Measurements from ENCODE around the gene GINS1.
"Not testable (repeated sequence)": the region's sequence is repeated elsewhere in the genome, so short reads cannot be mapped to it uniquely, and the experiment has no call there.

GINS1 gene

DNA sequence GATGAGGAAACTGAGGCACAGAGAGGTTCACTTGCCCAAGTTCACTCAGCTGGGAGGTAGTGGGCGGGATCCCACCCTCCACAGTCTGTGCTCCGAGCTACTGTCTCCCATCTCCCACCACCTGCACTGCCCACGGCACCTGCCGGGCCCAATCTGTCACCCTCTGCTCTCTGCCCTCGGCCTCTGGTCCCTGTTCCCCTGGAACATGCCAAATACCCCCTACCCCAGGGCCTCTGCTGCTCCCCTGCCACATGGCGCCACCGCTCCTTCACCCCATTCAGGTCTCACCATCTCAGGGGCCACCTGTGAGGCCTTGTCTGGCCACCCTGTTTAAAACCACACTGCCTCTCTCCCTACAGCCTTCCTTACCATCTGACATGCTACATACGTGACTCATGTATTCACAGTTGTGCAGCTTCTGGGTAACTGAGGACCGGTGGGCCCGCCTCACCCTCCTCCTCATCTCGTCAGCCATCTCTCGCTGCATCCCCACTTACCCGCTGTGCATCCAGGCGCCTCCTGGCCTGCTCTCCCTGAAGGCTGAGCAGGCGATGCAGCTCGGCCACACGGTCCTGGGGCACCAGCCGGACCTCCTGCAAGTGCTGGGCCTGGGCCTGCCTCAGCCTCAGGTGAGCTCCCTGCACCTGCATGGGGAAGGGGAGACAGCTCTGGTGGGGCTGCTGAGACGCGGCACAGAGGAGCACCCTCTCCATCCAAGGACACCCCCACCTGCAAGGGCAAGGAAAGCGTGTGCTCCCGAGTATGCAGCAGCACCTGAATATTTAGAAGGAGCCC is 50.6 kb downstream of the GINS1 start:
- DNase-seq = no peak

DNA sequence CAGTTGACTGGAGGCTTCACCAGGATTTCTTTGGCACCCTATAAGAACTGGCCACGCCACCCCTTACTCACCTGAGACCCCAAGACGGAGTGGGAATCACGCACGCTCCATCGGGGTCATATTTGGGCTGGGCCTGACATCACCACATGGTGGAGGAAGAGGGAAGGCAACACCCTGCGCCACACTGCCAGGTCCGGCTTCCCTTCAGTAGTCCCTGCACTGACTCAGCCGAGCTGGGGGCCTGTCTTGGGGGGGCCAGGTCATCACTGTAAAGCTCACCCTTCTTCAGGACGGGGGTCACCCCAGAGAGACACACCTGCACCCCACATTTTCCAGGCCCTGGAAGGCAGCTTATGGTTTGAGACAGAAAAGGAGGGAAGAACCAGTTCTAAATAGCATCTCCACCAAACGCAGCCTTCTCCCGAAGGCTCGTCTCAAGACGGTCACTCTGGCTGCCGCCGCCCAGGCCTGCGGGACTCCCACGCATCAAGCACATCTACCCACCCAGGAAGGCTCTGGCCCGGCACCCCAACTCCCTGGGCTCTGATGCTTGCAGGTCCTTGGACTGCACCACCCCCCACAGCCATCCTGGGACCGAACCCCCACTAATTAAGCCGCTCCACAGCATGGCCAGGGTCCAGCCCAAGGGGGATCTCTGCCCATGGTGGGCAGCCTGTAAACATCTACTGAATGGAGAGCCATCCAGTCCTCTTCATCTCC is 51.8 kb downstream of the GINS1 start:
- DNase-seq = no peak

DNA sequence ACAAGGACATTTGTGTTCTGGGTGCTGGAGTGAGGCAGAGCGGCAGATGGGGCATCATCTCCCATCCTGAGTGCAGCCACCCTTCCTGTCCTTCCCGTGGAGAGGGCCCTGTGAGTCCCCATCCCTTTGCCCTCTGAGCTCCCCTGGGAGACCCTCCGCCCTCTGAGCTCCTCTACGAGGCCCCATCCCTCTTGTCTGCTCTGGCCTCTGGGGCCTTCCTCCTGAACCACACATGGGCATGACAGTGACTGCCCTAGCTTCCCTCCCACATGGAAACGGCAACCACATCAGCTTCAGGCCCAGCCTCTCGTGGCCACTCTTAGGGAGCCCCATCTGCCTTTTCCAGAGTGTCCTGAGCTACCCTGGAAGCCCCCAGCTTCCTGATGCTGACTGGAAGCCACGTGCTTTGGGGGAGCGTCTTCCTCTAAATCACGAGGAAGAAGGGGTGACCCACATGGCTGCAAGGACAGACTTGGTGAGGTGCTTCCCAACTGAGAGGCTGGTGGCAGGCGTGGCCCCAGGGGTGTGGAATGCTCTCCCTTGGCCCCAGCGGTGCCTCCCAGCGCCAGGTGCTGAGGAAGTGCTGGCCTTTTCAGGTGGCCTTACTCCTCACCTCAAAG is 52.6 kb downstream of the GINS1 start:
- no peak for DNase-seq

DNA sequence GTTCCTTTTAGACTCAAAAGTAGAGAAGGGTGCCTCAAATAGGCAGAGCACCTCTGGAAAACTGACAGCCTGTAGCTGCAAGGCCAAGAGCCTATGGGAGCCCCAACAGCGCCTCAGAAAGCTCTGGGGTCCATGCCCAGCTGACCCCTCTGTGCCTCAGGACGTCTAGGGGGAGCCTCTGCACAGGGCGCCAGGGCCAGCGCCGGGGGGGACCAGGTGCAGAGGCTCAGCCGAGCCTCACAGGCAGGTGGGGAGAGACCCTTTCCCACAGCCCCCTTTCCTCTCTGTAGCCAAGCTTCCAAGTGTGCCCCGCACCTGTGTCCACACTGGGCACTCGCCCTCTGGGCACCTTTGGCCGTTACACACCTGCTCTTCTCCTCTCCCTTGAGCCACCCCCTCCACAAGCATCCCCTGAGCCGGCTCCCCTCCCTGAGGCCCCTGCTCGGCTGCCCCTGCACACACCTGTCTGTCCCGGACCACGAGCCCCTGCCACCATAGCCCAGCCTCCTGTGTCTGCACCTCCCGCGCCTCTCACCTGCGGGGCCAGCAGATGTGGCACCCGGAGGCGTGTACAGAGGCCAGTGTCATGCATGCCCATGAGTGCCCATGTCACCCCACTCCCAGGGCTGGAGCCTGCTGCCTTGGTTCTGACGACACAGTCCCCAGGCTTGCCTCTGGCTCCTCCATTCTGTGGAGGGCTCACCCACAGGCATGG is 53.2 kb downstream of the GINS1 start:
- no peak for DNase-seq

DNA sequence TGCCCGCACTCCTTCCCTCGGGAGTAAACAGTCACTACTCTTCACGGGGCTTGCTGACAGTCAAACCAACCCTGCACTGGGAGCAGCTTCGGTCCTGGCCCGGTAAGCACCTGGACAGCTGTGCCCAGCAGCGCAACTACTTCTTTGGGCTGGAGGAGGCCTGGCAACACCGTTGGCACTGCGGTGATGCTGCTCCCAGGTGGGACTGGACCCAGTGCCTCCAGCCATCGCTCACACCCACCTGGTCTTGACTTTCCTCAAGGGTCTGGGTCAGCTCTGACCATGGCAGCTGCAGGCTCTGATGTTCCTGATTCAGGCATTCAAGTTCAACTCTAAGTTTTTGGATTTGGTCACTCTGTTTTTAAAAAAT is 53.8 kb downstream of the GINS1 start:
- DNase-seq = no peak

DNA sequence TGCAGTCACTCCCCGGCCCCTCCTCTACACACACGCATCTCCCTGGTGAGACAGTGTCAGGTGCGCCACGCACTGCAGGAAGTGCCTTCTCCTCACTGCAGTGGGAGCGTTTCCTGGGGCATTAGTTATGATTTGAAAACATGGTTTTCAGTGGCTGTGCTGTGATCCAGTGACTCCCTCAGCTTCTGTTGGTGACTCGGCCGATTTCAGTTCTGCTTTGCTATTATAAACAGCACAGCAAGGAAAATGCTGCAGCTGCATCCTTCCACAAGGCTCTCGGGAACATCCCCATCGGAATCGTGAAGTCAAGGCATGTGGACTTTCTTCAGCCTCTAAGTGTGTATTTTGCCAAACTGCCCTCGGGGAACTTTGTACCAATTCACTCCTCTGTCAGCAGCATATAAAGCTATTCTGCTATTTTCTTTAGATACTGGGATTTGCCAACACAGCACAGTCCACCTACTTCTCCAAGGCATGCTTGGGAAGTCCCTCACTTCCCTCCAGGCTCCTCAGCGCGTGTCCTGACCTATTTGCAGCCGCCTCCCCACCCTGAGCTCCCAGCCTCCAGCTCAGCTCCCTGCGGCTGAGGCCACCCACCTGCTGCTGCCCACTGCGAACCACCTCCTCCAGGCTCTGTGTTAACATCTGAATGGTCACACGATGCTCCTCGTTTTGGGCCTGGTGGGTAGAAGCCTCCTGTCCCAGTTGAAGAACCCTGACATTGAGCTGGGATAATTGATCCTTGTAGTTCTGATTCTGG is 54.5 kb downstream of the GINS1 start:
- no peak for DNase-seq

DNA sequence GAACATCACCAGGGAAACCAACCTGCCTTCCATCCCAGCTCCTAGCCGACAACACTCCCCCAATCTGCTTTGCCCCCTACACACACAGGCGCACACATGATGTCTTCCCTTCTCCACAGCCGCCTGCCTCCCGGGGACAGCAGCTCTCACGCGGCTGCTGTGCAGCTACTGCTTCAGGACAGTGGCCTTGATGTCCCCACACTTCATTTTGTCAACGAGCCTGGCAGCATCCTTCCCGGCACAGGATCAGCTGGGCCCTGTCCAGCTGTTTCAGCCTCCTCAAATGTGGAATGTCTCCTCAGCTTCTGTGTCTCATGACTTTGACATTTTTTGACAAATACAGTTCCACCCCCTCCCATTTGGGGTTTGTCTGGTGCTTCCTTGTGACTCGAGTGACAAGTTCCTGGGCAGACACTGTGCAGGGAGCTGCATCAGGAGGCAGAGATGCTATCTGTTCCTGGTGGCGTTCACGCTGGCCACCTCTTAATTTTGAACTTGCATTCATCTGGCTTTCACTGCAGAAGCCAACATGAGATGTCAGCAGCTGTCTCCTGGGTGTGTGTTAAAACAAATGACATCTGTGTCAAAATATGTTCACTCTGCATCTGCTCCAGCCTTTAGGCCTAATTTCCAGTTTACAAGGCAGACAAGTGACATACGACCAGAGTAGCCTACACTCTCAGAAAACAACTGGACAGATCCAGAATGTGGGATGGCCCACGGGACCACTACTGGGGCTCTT is 57.2 kb downstream of the GINS1 start:
- no peak for DNase-seq

DNA sequence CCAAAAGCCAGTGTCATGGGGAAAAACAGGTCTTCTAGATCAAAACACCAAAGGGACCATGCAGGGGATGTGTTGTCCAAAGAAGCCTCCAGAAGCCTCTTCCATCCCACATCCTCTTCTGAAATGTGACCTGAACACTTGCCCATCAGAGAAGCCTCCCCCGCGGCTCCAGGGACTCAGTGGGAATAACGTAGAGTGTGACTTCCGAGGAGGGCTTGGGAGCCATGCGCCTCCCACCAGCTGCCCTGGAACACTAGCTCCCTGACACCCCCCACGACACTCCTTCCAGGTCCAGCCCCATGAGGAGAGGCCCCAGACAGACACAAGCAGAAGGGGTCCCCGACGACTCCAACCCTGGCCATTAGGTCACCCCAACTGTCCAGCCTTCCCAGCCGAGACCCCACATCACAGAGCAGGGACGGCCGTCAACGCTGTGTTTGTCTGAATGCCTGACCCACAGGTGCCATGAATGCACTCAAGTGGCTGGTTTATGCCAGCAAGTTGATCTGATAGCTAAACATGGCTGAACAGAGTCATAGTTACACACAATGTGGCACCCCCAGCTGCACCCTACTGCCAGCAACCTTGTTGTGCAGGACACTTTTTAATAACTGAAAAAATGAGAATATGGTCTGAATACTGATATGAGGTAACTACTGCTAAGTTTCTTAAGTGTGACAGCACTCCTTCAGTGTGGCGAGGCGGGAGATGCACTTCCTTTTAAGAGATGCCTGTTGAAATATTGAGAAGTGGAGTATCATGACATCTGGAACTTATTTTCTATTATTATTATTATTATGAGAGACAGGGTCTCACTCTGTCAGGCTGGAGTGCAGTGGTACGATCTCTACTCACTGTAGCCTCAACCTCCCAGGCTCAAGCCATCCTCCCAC is 58.0 kb downstream of the GINS1 start:
- no peak for DNase-seq

DNA sequence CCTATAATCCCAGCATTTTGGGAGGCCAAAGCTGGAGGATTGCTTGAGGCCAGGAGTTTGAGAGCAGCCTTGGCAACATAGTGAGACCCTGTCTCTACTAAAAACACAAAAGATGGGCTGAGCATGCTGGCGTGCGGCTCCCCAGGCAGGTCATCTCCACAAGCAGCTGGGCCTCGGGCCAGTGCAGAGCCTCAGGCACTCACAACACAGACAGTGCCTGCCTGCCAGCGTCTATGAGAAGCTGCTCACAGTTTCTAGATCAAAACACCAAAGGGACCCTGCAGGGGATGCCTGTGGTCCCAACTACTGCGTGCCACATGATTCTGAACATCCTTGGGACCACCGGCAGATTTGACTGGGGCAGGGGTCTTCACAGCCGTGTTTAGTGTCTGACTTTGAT is 59.4 kb downstream of the GINS1 start:
- DNase-seq = no peak

DNA sequence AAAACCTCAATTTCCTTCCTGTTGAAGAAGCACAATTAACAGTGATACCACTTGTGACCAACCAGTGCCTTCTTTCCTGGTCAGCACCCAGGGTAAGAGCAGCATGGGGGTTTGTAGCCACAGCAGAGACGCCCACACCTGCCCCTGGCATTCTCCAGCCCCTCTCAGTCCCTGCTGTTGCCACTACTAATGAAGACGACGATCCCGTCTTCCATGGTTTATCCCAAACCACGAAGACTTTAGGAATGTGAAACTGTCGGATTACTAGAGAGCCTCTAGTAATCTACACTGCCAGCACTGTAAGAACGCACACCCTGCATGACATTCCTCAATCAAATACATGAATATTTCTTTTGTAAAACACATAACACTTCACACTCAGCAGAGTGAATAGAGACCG is 60.0 kb downstream of the GINS1 start:
- no peak for DNase-seq

DNA sequence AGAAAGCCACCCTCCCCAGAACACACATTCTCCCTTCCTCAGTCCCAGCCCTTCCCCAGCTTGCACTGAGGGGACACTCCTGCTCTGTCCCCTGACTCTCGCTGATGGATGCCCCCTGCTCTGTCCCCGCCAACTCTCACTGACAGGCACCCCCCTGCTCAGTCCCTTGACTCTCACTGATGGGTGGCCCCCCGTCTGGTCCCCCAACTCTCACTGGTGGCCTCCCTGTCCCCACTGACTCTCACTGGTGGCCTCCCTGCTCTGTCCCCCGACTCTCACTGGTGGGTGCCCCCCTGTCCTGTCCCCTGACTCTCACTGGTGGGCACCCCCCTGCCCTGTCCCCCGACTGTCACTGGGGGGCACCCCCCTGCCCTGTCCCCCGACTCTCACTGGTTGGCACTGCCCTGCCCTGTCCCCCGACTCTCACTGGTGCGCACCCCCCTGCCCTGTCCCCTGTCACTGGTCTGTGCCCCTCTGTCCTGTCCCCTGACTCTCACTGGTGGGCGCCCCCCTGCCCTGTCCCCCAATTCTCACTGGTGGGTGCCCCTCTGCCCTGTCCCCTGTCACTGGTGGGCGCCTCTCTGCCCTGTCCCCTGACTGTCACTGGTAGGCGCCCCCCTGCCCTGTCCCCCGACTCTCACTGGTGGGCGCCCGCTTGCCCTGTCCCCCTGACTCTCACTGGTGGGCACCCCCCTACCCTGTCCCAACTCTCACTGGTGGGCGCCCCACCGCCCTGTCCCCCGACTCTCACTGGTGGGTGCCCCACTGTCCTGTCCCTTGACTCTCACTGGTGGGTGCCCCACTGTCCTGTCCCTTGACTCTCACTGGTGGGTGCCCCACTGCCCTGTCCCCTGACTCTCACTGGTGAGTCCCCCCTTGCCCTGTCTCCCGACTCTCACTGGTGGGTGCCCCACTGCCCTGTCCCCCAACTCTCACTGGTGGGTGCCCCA is 60.9 kb downstream of the GINS1 start:
- no peak for DNase-seq

DNA sequence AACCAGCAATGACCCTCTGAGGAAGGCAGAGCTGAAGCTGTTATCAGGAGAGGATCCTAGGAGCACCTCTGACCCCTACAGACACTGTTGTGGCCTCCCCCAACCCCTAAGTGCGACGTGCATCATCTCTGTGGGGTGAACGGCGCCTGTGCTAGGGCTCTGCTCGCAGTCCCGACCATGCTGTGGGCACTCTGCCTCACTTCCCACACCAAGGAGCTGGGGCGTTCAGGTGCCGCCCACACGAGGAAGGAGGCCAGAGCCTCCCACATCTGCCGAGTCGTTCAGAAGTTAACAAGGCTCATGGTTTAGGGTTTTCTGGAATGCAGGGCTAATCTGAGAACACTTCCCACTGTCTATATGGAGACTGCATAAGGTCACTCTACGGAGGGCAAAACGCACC is 62.1 kb downstream of the GINS1 start:
- DNase-seq = no peak

DNA sequence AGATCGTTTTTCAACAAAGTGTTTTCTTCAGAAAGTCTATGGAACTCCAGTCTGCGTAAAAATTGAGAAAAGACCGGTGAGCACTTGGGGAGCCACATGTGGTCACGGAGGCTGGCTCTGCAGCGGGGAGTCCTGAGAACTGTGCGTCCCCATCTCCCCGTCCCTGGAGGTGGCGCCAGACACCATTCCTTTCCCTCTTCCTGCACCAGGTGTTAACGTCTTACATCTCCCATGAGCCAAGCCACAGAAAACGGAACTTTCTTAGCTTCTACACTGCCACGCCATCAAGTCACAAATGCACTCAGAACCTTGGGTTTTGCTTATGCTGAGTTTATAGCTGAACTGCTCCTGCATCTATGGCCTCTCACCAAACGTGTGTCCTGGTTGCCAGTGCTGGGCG is 62.6 kb downstream of the GINS1 start:
- DNase-seq = peak; percentile 29

DNA sequence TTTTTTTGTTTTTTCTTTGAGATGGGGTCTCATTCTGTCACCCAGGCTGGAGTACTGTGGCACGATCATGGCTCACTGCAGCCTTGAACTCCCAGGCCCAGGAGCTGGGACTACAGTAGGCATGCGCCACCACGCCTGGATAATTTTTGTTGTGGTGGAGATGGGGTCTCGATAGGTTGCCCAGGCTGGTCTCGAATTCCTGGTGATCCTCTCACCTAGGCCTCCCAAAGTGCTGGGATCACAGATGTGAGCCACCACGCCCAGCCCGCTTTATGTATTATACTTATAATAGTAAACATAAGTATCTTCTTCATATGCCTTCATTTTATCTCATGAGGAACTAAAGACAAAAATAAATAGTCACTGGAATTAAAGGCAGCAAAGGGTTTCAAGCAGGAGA is 63.5 kb downstream of the GINS1 start:
- no peak for DNase-seq

DNA sequence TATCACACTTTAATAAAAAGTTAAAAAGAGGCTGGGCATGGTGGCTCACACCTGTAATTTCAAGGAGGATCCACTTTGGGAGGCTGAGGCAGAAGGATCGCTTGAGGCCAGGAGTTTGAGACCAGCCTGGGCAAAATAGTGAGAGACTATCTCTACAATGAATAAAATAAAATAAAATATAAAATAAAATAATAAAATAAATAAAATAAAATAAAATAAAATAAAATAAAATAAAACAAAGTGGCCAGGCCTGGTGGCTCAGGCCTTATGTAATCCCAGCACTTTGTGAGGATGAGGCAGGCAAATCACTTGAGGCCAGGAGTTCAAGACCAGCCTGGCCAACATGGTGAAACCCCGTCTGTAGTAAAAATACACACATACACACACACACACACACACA is 65.8 kb downstream of the GINS1 start:
- not testable (repeated sequence) for DNase-seq

DNA sequence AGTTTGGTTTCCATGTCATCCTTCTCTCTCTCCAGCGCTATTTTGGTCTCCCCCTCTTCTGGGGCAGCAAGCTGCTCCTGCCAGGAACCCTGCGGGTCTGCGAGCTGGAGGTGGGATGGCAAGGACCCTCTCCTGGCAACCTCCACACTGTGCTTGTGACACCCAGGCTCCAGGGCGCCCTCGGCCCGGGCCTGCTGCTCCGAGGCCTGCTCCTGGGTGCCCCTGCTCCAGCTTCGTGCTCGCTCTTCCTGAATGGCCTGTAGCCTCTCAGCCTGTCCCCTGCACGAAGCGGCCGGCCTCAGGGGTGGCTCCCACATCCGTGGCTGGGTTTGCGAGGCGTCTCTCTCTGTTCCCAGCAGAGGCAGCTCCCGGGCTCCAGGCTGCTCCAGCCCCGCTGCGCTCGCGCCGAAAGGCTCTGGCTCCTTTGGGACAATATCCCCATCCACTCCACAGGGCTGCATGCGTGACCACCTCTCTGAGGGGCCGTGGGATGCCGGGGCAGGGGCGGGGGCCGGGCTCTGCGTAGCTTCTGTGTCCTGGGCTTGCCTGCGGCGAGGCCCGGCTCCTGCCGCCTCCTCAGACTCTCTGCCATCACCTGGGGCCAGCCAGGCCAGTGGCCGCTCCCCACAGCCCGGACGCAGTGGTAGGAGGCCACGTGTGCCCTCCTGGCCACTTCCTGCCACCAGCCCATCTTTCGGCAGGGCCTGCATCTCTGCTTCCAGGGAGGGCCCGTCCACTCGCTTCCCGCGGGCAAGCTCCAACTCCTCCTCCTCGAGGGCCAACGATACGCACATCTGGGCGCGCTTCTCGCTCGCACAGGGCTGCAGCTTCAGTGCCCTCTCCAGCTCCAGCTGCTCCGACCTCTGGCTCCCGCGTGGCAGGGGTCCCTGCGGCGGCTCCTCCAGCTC is 68.9 kb downstream of the GINS1 start:
- no peak for DNase-seq

DNA sequence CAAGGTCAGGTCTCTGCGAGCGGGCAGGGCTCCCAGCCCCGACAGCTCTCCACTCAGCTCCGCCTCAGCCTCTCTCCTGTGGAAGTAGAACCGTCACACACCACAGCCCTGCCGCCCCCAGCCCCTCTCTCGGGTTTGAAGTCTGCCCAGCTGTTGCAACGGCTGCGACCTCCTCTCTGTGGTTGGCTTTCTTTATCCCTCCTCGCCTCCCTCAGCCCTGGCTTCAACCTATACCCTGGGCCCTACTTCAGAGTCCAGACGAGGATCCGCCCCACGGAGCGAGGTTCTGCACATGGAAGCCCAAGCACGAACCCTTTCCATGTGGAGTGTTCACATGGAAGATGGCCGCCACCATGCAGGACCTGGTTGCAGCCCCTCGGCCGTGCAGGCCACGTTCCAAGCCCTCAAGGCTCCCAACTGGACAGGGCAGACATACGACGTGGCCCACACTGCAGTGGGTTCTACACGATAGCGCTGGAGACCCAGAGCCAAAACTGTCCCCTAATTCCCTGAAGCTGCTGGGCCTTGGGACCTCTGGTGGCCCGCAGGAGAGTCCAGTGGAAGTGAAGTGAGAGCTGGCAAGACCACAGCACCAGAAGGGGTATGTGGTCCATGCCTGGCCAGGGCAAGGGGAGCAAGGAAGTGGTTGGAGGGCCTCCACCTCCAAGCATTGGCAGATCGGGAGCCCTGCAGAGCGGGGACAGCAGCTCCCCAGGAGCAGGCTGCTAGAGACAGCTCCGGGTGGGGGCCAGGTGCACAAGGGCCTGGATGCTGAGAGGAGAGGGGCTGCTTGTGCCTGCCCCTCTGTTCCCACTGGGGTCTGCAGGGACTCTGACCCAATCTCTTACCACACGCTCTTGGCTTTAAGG is 69.8 kb downstream of the GINS1 start:
- DNase-seq = no peak
